Activated gamma-delta T cell (primary cell): Measurements from ENCODE around the gene ARMC10.
"Not testable (repeated sequence)": the region's sequence is repeated elsewhere in the genome, so short reads cannot be mapped to it uniquely, and the experiment has no call there.

Experiments
- DNase-seq: peaks from one replicate; lab custom pipeline; 2025; lab: John Stamatoyannopoulos, UW

Gene ARMC10

DNA sequence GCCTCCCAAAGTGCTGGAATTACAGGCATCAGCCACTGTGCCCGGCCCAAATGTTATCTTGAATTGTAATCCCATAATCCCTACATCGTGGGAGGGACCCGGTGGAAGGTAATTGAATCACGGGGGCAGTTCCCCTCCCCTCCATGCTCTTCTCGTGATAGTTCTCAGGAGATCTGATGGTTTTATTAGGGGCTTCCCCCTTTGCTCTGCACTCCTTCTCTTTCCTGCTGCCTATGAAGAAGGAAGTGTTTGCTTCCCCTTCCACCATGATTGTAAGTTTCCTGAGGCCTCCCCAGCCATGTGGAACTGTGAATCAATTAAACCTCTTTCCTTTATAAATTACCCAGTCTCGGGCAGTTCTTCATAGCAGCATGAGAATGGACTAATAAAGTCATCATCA lies 3.3 kb downstream of the ARMC10 start:
- not testable (repeated sequence) for DNase-seq

DNA sequence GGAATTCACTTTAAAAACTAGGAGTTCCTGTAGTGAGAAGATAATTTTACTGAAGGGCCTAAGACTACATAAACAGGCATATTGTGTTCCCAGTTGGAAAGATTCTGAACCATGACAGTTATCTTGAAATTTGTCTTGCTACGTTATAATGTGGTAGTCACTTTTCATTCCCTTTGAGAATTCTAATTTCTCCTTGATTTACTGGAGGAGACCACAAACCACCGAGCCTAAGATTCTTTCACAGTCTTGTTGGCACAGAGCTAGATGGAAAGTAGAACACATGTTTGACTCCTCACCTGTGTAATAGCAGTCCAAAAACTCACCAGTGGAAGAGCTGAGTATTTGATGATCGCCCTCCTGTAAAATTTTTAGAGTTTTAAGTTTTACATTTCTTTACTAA lies 4.9 kb downstream of the ARMC10 start:
- no peak for DNase-seq

DNA sequence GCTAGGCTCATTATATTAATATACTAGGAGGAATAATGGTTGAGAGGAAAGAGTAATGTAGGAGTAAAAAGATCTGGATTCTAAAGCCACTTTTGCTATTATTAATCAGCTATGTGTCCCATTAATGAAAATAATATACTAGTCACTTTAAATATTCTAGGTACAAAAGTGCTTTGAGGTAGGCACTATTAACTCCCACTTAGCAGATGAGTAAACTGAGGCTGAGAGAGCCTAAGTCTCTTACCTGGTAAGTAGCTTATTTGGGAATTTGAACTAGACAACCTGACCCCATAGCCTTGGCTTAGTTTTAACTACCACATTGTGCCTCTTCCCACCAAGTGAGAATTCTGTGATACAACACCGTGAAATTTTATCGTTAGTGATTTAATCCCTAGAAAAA lies 6.0 kb downstream of the ARMC10 start:
- DNase-seq = no peak

- no peak for DNase-seq
Observed at GRCh38 chr7:103082497-103082896, 7.6 kb downstream of the ARMC10 start.

DNA sequence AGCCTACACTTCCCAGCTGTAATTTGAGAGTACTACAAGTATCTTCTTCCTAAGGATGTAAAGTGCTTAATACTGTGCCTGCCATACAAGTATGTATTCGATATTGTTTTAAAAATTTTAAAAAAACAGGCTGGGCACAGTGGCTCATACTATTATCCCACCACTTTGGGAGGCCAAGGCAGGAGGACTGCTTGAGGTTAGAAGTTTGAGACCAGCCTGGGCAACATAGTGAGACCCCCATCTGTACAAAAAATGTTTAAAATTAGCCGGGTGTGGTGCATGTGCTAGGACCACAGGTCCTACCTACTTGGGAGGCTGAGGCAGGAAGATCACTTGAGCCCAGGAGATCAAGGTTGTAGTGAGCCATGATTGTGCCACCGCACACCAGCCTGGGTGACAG lies 8.3 kb downstream of the ARMC10 start:
- no peak for DNase-seq

DNA sequence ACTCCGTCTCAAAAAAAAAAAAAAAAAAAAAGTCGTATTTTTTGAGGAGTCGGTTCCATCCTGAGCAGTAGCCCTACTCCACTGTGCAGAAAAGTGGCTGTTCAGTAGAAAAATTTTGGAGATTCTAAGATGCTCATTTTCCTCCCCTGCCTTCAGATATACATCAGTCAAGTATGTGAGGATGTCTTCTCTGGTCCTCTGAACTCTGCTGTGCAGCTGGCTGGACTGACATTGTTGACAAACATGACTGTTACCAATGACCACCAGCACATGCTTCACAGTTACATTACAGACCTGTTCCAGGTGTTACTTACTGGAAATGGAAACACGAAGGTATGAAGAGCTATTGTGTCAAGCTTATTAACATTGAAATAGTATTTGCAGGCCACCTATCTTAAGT lies 17.4 kb downstream of the ARMC10 start:
- DNase-seq = not testable (repeated sequence)

DNA sequence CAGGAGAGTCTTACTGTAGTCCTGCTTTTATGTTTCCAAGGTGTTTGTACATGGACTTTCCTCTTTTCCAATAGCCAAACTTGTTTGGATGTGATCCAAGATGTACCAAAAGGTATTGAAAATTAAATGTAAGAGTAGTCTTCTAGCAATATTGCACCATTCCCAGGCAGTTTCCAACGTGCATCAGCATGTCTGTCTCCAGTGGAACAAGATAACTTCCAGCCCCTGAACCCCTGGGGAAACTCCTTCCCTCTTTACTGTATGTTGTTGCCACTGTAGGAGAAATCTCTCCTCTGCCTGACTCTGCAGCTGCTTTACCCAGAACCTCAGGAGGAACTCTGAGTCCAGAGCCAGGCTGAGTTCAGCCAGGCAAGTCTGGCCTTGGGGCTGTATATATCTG lies 18.5 kb downstream of the ARMC10 start:
- no peak for DNase-seq

DNA sequence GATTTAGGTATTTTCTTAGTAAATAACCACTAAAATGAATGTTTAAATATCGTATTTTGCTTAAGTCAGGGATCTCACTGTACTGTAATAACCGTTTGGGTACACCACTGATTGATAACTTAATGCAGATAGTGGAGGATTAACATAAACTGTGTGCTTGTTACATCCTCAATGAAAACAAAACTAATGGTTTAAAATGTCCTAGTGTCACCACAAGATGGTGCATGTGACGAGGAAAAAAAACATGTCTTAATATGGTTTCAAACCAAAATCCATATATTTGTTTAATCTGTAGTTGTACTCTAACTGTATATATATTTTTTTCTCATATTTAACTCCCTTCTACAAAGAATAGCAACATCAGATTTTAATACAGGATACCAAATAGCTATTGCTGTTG lies 19.2 kb downstream of the ARMC10 start:
- no peak for DNase-seq

DNA sequence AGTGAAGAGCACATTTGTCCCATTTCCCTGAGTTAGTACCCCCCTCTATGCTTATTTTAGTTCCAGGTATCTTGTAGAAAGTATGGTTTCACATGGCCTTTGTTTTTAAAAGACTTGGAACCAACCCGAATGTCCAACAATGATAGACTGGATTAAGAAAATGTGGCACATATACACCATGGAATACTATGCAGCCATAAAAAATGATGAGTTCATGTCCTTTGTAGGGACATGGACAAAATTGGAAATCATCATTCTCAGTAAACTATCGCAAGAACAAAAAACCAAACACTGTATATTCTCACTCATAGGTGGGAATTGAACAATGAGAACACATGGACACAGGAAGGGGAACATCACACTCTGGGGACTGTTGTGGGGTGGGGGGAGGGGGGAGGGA lies 20.6 kb downstream of the ARMC10 start:
- DNase-seq = not testable (repeated sequence)

DNA sequence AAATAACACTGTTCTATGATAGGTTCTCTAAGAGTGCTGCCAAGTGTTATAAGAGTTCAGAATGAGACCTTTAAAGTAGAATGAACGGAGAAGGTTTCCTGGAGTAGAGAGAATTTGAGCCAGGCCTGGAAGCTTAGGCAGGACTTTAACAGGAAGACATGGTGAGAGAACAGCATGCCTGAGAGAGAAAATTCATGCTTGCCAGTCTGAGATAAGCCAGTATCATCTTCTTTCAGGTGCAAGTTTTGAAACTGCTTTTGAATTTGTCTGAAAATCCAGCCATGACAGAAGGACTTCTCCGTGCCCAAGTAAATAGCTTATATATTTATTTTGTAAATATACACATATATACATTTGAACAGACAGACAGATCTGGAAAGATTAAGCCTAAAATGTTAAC lies 22.1 kb downstream of the ARMC10 start:
- no peak for DNase-seq

GRCh38 chr7:103100348-103100747 lies 25.4 kb downstream of the ARMC10 start:
- DNase-seq = no peak

GRCh38 chr7:103101543-103101942 lies 26.6 kb downstream of the ARMC10 start:
- DNase-seq = no peak

GRCh38 chr7:103106005-103106702 lies 31.2 kb downstream of the ARMC10 start:
- DNase-seq = no peak

GRCh38 chr7:103106703-103107070 lies 31.7 kb downstream of the ARMC10 start:
- not testable (repeated sequence) for DNase-seq

- DNase-seq = no peak
Observed at GRCh38 chr7:103113164-103113563, 38.2 kb downstream of the ARMC10 start.

- no peak for DNase-seq
Observed at GRCh38 chr7:103114576-103115008, 39.7 kb downstream of the ARMC10 start.

DNA sequence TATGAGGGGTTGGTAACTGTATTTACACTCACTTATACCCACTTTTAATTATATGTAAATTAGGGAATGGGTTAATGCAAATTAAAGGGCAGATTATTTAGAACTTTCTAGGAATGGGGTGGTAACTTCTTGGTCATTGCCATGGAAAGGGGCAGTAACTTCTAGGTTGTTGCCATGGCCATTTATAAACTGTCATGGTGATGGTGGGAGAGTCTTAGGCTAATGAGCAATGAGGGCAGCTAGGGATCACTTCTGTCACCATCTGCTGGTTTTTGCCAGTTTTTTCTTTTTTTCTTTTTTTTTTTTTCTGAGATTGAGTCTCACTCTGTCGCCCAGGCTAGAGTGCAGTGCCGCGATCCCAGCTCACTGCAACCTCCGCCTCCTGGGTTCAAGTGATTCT lies 40.8 kb downstream of the ARMC10 start:
- no peak for DNase-seq

GRCh38 chr7:103116511-103116910 lies 41.6 kb downstream of the ARMC10 start:
- no peak for DNase-seq

DNA sequence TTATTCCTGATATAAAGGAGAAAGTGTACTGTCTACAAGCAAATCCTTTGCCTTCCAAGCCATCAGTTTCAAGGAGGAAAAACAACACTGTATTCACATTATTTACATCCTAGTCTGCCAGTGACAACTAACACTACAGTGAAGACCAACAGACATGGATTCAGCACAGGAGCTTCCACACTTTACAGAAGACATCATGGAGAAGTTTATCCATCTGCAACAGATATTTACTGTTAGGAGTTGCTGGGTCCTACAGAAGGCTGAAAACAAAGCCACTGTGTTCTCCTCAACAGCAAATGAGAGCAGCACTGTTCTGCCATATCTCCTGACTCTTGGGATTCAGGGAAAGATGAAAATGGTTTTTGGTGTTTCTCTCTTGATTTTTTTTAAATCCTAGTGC lies 42.1 kb downstream of the ARMC10 start:
- DNase-seq = no peak

DNA sequence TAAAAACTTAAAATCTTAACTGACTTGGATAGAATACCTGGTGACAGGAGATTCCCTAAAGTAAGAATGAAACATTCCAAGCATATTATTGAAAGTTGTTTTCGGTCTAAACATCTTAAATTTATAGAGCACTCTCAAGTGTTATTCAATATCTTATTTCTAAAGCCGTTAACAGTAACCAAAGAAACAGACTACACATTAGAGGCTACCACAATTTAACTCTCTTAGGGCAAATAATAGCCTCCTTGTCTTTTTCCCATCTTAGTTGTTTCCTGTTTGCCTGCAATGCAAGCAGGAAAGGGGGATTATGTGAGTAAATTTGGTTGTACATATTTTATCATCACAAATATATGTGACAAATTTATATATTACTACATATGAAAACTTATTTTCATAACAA lies 42.5 kb downstream of the ARMC10 start:
- DNase-seq = no peak

GRCh38 chr7:103119791-103120291 lies 44.9 kb downstream of the ARMC10 start:
- no peak for DNase-seq

DNA sequence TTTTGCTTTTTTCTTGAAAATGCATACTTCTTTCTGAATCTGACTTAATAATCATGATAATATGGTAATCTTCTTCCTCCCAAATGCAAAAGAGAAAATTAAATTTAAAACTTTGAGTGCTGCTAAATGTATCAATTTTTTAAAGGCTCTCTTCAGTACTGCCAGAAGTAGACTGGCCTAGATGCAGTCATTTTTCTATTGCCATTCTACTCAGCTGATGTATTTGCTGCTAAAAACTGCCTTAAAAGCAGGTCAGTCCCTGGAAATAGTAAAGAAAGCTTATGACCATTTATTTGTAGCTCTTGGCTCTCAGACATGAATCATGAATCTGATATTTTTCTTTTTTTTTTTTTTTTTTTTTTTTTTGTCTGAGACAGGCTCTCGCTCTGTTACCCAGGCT lies 45.4 kb downstream of the ARMC10 start:
- DNase-seq = no peak

DNA sequence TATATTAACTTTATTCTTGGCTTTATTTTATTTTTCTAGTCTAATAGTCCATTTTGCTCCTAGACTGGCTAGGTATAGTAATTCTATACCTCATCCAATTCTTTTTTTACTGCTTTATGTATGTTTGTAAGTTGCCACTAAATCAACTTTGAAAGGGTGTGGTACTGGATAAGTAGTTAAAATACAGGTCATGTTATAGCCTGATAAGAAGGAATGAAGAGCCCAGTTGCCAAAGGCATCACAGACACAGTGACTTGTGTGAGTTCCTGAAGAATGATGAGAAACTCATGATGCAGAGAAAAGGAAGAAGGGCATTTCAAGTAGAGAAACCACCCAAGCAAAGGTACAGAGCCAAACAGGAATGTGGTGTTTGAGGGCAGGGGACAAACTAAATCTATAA lies 46.7 kb downstream of the ARMC10 start:
- no peak for DNase-seq

DNA sequence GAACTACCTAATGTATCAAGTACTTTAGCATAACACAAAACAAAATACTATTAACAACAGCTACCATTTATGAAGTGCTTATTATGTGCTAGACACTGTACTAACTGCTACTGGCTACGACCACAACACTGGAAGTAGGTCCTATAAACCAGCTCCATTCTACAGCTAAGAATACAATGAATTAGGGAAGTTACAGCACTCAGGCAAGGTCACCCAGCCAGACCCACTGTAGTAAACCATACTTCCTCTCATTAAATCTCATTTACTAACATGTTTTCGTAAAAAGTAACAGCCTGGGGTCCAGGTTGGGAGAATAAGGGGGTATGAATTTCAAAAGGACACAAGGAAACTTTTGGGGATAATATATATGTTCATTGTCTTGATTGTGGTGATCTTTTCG lies 48.6 kb downstream of the ARMC10 start:
- no peak for DNase-seq
